H1 (cell line): ENCODE results near the gene RESP18. TPM values are rescaled to one million over a fixed set of nuclear protein-coding genes. Genes with fewer than 3 reads are reported as not detected.

Experiments
- EZH2 ChIP-seq: fragments of 200-600 bp; sonication (generic); IDR thresholded peaks from 2 replicates; pipeline ENCODE4 v1.7.1; 2012; ENCODE audit warnings: low read depth, mild to moderate bottlenecking, moderate library complexity, low read length, inconsistent platforms; ENCODE audit not compliant: severe bottlenecking
- RXRA ChIP-seq: IDR thresholded peaks from 2 replicates; pipeline ENCODE4 v1.6.1; 2011; ENCODE audit warnings: low read depth, mild to moderate bottlenecking, low read length, moderate library complexity; ENCODE audit not compliant: insufficient read depth
- SP2 ChIP-seq: IDR thresholded peaks from 2 replicates; pipeline ENCODE4 v1.6.1; 2012; ENCODE audit warnings: mild to moderate bottlenecking, low read length, inconsistent platforms
- YY1 ChIP-seq: IDR thresholded peaks from 2 replicates; pipeline ENCODE4 v1.6.1; 2011; ENCODE audit warnings: low read depth, mild to moderate bottlenecking, low read length
- polyA plus RNA-seq, 7 experiments: library from polyadenylated mRNA; depleted of rRNA in 3 of 7; stranded (reverse) in 5 of 7; unstranded in 2 of 7; fragments of >200 nt in 5 of 7; fragments of 200-250 nt in 2 of 7; gene quantifications; 1 replicate in 5 of 7; 2 replicates in 1 of 7; 4 replicates in 1 of 7; pipeline versions ENCODE4 v1.2.1 to v1.2.3, GENCODE V29; 2011 to 2013; ENCODE audit warnings: missing spikeins in 2 of 7, mixed read lengths in 2 of 7
- total RNA-seq: library from RNA; stranded (reverse); fragmentation: NEBNext Ultra II Directional; extraction: Animal tissue kit (Norgen Biotek cat#: 25700); gene quantifications from 2 replicates; pipeline ENCODE4 v1.2.1, GENCODE V29; 2021

RESP18 gene
- total and polyA plus RNA-seq, 2 of the 8 experiments (the other 6 are each of a cell fraction or from before 2014, with no cell fraction given): not detected

- TF ChIP-seq EZH2: no peak
- no peak for TF ChIP-seq RXRA
- TF ChIP-seq SP2: no peak
- no peak for TF ChIP-seq YY1
Observed at GRCh38 chr2:219290381-219291171, 42.0 kb downstream of the RESP18 start (continued).
